Panc1 (cell line): Measurements from ENCODE around the gene PRPF40B. TPM values are rescaled to one million over a fixed set of nuclear protein-coding genes. Genes with fewer than 3 reads are reported as not detected.

Source experiments
- ATAC-seq: fragments of 200-7000 bp; cut with Tn5 transposase; 2 replicates; pipeline ENCODE4 v1.9.1; 2020; ENCODE audit warnings: mild to moderate bottlenecking, moderate library complexity
- BruUV-seq: library from RNA; stranded (reverse); fragments of 400-500 nt; replicated peaks from 2 replicates; lab custom pipeline; 2021; lab: Mats Ljungman, UMichigan
- CTCF ChIA-PET: fragments of 300-600 bp; sonication (Branson Sonifier 250); formaldehyde crosslinking; loops from one replicate; lab custom pipeline; 2022; ENCODE audit warnings: antibody characterized with exemption; lab: Charles Lee
- POLR2A ChIA-PET: fragments of 300-600 bp; sonication (Branson Sonifier 250); formaldehyde crosslinking; loops from one replicate; lab custom pipeline; 2022; ENCODE audit warnings: antibody characterized with exemption; lab: Charles Lee
- DNase-seq: peaks from one replicate; pipeline ENCODE4 v3.0.0-alpha.2; 2010; ENCODE audit warnings: low read depth, low spot score
- H3K27ac ChIP-seq: 2 replicates; pipeline ENCODE4 v1.5.1; 2011; ENCODE audit warnings: mild to moderate bottlenecking, low read length, inconsistent platforms
- H3K27me3 ChIP-seq: fragments of 200-500 bp; sonication (Bioruptor generic); 2 replicates; pipeline ENCODE4 v1.6.0; 2014; ENCODE audit warnings: low read length, inconsistent platforms; ENCODE audit not compliant: control insufficient read depth, insufficient read depth
- H3K36me3 ChIP-seq: fragments of 200-500 bp; sonication (Bioruptor generic); 2 replicates; pipeline ENCODE4 v1.5.1; 2014; ENCODE audit warnings: inconsistent platforms, mild to moderate bottlenecking, low read length, moderate library complexity; ENCODE audit not compliant: control insufficient read depth, insufficient read depth
- H3K4me1 ChIP-seq: 2 replicates; pipeline ENCODE4 v1.5.1; 2011; ENCODE audit warnings: inconsistent platforms, mild to moderate bottlenecking, low read length, moderate library complexity; ENCODE audit not compliant: control insufficient read depth, insufficient read depth
- H3K4me3 ChIP-seq, 2 experiments: 2 replicates each; pipeline ENCODE4 v1.5.1; 2011 to 2012; ENCODE audit warnings: low read depth in 2 of 2, low read length in 2 of 2, mild to moderate bottlenecking in 2 of 2, inconsistent platforms in 1 of 2, moderate library complexity in 1 of 2
- H3K9me3 ChIP-seq: fragments of 200-500 bp; sonication (Bioruptor generic); 2 replicates; pipeline ENCODE4 v1.5.1; 2014; ENCODE audit warnings: low read depth, mild to moderate bottlenecking, inconsistent platforms, low read length, moderate library complexity; ENCODE audit not compliant: control insufficient read depth, insufficient read depth
- CTCF ChIP-seq: fragments of 450-650 bp; IDR thresholded peaks from 2 replicates; pipeline ENCODE4 v1.5.1; 2017; ENCODE audit warnings: mild to moderate bottlenecking
- POLR2AphosphoS5 ChIP-seq: IDR thresholded peaks from 2 replicates; pipeline ENCODE4 v1.6.1; 2012; ENCODE audit warnings: mild to moderate bottlenecking, low read depth, low read length, moderate library complexity
- REST ChIP-seq, 2 experiments: IDR thresholded peaks; 2 replicates each; pipeline ENCODE4 v1.6.1; 2011 to 2012; ENCODE audit warnings: low read depth in 2 of 2, control low read depth in 1 of 2, low read length in 1 of 2, mild to moderate bottlenecking in 1 of 2, moderate library complexity in 1 of 2; ENCODE audit not compliant: insufficient read depth in 1 of 2
- SIN3A ChIP-seq: IDR thresholded peaks from 2 replicates; pipeline ENCODE4 v1.6.1; 2012; ENCODE audit warnings: low read depth, mild to moderate bottlenecking, low read length, moderate library complexity, borderline replicate concordance; ENCODE audit not compliant: insufficient read depth
- TCF7L2 ChIP-seq: IDR thresholded peaks from 2 replicates; pipeline ENCODE4 v1.6.1; 2011; ENCODE audit warnings: mild to moderate bottlenecking, low read depth, low read length, inconsistent platforms
- in situ Hi-C: cut with HindIII; loops from 2 replicates; pipeline ENCODE4 v1.10.0; 2016; ENCODE audit warnings: low sequenced_read_pairs, low pct_unique_long_range_greater_than_20kb
- intact Hi-C: fragments of 100-400 bp; cut with micrococcal nuclease; formaldehyde crosslinking; loops from one replicate; pipeline ENCODE4 v1.10.0; 2022; ENCODE audit not compliant: unreplicated experiment
- total RNA-seq: library from RNA; stranded (reverse); gene quantifications from one replicate; pipeline ENCODE4 v1.2.1, GENCODE V29; 2021; ENCODE audit not compliant: unreplicated experiment

The PRPF40B gene
- total RNA-seq, 1 experiment from 2014 or later: 26.3 TPM

GRCh38 chr12:49693931-49694444, 70.6 kb downstream of the PRPF40B start:
- ChIA-PET CTCF (no interaction called here), POLR2A (interaction anchor here (0.6 kb wide), 1 partner anchor 348 kb away, joined by 14 read pairs; no protein-coding TSS in a partner anchor)

More at GRCh38 chr12:49693931-49694444, 70.6 kb downstream of the PRPF40B start:
- in situ Hi-C loops: no loop called here
- H3K4me1 ChIP-seq: no peaks in the 10 kb centered on the region; the same call in 1 of the 2 replicates
- TF ChIP-seq SIN3A (no peak), POLR2AphosphoS5 (no peak), REST (IDR thresholded peaks at IDR 0.05; ENCODE audit: insufficient read depth in 1 of 2, low read depth in 2 of 2, low read length in 1 of 2) (no peak), CTCF (no peak), TCF7L2 (no peak)
- H3K27ac ChIP-seq: no peak overlapping the region
- DNase-seq (no peak), ATAC-seq (no peak)
- H3K36me3 ChIP-seq: no peaks in the 10 kb centered on the region
- H3K27me3 ChIP-seq: no peaks in the 10 kb centered on the region
- H3K9me3 ChIP-seq: no peaks in the 10 kb centered on the region
- intact Hi-C loops: no loop called here
- BruUV-seq: no TSS peak
- no peak overlapping the region for H3K4me3 ChIP-seq

Other genes starting within 250 kb of the PRPF40B start
- gene KCNH3, start 84.5 kb upstream of the PRPF40B start, total RNA-seq: 0.64 TPM
- gene MCRS1, start 55.4 kb upstream of the PRPF40B start, total RNA-seq: 88.6 TPM
- 0.13 TPM for gene FAM186B, start 17.9 kb upstream of the PRPF40B start, total RNA-seq
- gene FMNL3, start 83.8 kb downstream of the PRPF40B start, total RNA-seq: 25.7 TPM
- gene TMBIM6, start 118.0 kb downstream of the PRPF40B start, total RNA-seq: 525 TPM
- gene NCKAP5L, start 204.9 kb downstream of the PRPF40B start, total RNA-seq: 17.3 TPM
- 4.8 TPM for gene BCDIN3D, start 219.5 kb downstream of the PRPF40B start, total RNA-seq